HG02571 (cell line): ENCODE data around the gene FRRS1.
"Not testable (repeated sequence)": the region's sequence is repeated elsewhere in the genome, so short reads cannot be mapped to it uniquely, and the experiment has no call there.

Source experiments
- ATAC-seq: cut with Tn5 transposase; IDR thresholded peaks from one replicate; pipeline ENCODE4 v1.9.1; 2021; ENCODE audit warnings: mild to moderate bottlenecking, moderate library complexity; ENCODE audit not compliant: unreplicated experiment

Gene FRRS1

GRCh38 chr1:99766378-99766800 is at the start of gene FRRS1:
FRRS1 (minus strand) TSS chr1:99766635; CDS start chr1:99748768, 17,867 bp downstream.
- peak; percentile 93 for ATAC-seq

GRCh38 chr1:99814373-99814900 is 48.0 kb upstream of the FRRS1 start:
- no peak for ATAC-seq

GRCh38 chr1:99811747-99812146 is 45.3 kb upstream of the FRRS1 start:
- ATAC-seq, result no peak

- no peak for ATAC-seq
These were observed 44.6 kb upstream of the FRRS1 start for GRCh38 chr1:99811075-99811474.

GRCh38 chr1:99808391-99809115 is 42.1 kb upstream of the FRRS1 start:
- peak; percentile 88 for ATAC-seq

GRCh38 chr1:99806882-99807281 is 40.4 kb upstream of the FRRS1 start:
- no peak for ATAC-seq

GRCh38 chr1:99801584-99801983 is 35.1 kb upstream of the FRRS1 start:
- ATAC-seq, result no peak

- not testable (repeated sequence) for ATAC-seq
These were observed 27.4 kb upstream of the FRRS1 start for GRCh38 chr1:99793861-99794260.

GRCh38 chr1:99789715-99790114 is 23.3 kb upstream of the FRRS1 start:
- no peak for ATAC-seq

- ATAC-seq, result no peak
These were observed 22.5 kb upstream of the FRRS1 start for GRCh38 chr1:99788896-99789295.

GRCh38 chr1:99786751-99787501 is 20.5 kb upstream of the FRRS1 start:
- peak; percentile 59 for ATAC-seq

GRCh38 chr1:99784809-99785255 is 18.4 kb upstream of the FRRS1 start:
- ATAC-seq, result no peak

- no peak for ATAC-seq
These were observed 17.7 kb upstream of the FRRS1 start for GRCh38 chr1:99784143-99784542.

GRCh38 chr1:99782920-99783319 is 16.5 kb upstream of the FRRS1 start:
- no peak for ATAC-seq

GRCh38 chr1:99782397-99782796 is 16.0 kb upstream of the FRRS1 start:
- no peak for ATAC-seq

GRCh38 chr1:99781798-99782197 is 15.4 kb upstream of the FRRS1 start:
- ATAC-seq, result no peak

- no peak for ATAC-seq
These were observed 11.3 kb upstream of the FRRS1 start for GRCh38 chr1:99777752-99778151.

GRCh38 chr1:99776120-99776519 is 9.7 kb upstream of the FRRS1 start:
- no peak for ATAC-seq

GRCh38 chr1:99772809-99773208 is 6.4 kb upstream of the FRRS1 start:
- no peak for ATAC-seq

- ATAC-seq, result no peak
These were observed 5.1 kb upstream of the FRRS1 start for GRCh38 chr1:99771513-99771918.

- ATAC-seq, result no peak
These were observed 2.2 kb upstream of the FRRS1 start for GRCh38 chr1:99768524-99769245.
